Measurements from ENCODE around the gene ANKRD42. TPM values are rescaled to one million over a fixed set of nuclear protein-coding genes. Genes with fewer than 3 reads are reported as not detected.

ANKRD42 gene
- total and polyA plus RNA-seq, 2 of the 8 experiments (the other 6 are each of a cell fraction or from before 2014, with no cell fraction given): 2.0 to 5.5 TPM

GRCh38 chr11:83161610-83162199 lies 31.8 kb upstream of the ANKRD42 start (continued):
- no peak for TF ChIP-seq JUN (IDR thresholded peaks at IDR 0.05; ENCODE audit: low read depth, low read length)
- TF ChIP-seq TAF1 (IDR thresholded peaks at IDR 0.05; ENCODE audit: low read depth, low read length): no peak
- TF ChIP-seq SP1 (IDR thresholded peaks at IDR 0.05; ENCODE audit: low read depth, low read length): no peak
- no peak for TF ChIP-seq E2F6 (IDR thresholded peaks at IDR 0.05)
- no peak for TF ChIP-seq BRCA1 (IDR thresholded peaks at IDR 0.05; ENCODE audit: low read depth, low read length)

Data from H1 (cell line).